Measurements from ENCODE around the gene APP. TPM values are rescaled to one million over a fixed set of nuclear protein-coding genes. Genes with fewer than 3 reads are reported as not detected.

The APP gene
- total and polyA plus RNA-seq, 2 of the 13 experiments (the other 11 are each of a cell fraction or from before 2014, with no cell fraction given): 70.6 to 262 TPM

DNA sequence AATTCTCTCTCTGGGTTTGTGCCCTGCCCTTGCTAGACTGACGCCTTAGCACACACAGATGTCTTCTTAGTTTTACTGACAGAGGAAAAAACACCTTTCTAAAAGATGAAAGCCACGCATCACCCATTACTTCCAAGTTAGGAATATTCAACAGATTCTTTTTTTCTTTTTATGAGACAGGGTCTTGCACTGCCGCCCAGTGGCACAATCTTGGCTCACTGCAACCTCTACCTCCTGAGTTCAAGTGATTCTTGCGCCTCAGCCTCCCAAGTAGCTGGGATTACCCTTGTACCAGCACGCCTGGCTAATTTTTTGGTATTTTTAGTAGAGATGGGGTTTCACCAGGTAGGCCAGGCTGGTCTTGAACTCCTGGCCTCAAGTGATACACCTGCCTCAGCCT, 169.2 kb downstream of the APP start:
- Histone ChIP-seq H3K4me1 (ENCODE audit: insufficient read depth, low read length) (peaks cover 22% of the 10 kb centered on the region), H3K9me3 (ENCODE audit: low read length) (no peaks in the 10 kb centered on the region), H3K27me3 (ENCODE audit: control insufficient read depth in 1 of 2, insufficient read depth in 2 of 2, low read length in 2 of 2) (no peaks in the 10 kb centered on the region), H3K79me2 (ENCODE audit: insufficient read depth, low read length) (no peaks in the 10 kb centered on the region), H4K20me1 (ENCODE audit: insufficient read depth, low read length) (no peaks in the 10 kb centered on the region), H2AFZ (ENCODE audit: low read length) (no peak overlapping the region), H3K36me3 (replicated peaks in 1 of 2; ENCODE audit: control insufficient read depth in 1 of 2, insufficient read depth in 2 of 2, low read length in 2 of 2) (no peaks in the 10 kb centered on the region; a peak in 1 of 5 replicates), H3K4me3 (replicated peaks in 1 of 3; ENCODE audit: insufficient read depth in 1 of 3, low read depth in 2 of 3, low read length in 3 of 3) (no peak overlapping the region), H3K27ac (ENCODE audit: extremely low read length, insufficient read depth, low read length) (no peak overlapping the region), H3K4me2 (ENCODE audit: low read depth, low read length) (no peak overlapping the region), H3K9ac (ENCODE audit: insufficient read depth, low read depth, low read length) (no peak overlapping the region)
- no TSS peak for BruUV-seq (replicated peaks)
- ChIA-PET POLR2A (no interaction called here), CTCF (ENCODE audit: low intra/inter-chr PET ratio, low total read pairs) (no interaction called here)
- in situ Hi-C loops (cut with HindIII; ENCODE audit: extremely low pct_ligation_motif_present, low pct_unique_long_range_greater_than_20kb): no loop called here
- WGBS (ENCODE audit: low lambda C conversion rate): 65% methylated on average over 5 of the region's 5 CpGs
- ATAC-seq (no peak), FAIRE-seq (no peak), DNase-seq (ENCODE audit: low spot score) (no peak)
- no peak for TF ChIP-seq HOXA9 (CRISPR knock-in tag; IDR thresholded peaks at IDR 0.05; ENCODE audit: borderline replicate concordance)
- no peak for TF ChIP-seq MTF2 (CRISPR knock-in tag; IDR thresholded peaks at IDR 0.05; ENCODE audit: borderline replicate concordance)
- peak; percentile 21; the same call in 1 of the 2 replicates for TF ChIP-seq STAG1 (CRISPR knock-in tag; IDR thresholded peaks at IDR 0.05)
- TF ChIP-seq ZNF607 (CRISPR knock-in tag; IDR thresholded peaks at IDR 0.05; ENCODE audit: borderline replicate concordance): no peak
- no peak for TF ChIP-seq CHD4 (IDR thresholded peaks at IDR 0.05; ENCODE audit: borderline replicate concordance, low read length)
- intact Hi-C loops (cut with micrococcal nuclease; ENCODE audit: unreplicated experiment): no loop called here

DNA sequence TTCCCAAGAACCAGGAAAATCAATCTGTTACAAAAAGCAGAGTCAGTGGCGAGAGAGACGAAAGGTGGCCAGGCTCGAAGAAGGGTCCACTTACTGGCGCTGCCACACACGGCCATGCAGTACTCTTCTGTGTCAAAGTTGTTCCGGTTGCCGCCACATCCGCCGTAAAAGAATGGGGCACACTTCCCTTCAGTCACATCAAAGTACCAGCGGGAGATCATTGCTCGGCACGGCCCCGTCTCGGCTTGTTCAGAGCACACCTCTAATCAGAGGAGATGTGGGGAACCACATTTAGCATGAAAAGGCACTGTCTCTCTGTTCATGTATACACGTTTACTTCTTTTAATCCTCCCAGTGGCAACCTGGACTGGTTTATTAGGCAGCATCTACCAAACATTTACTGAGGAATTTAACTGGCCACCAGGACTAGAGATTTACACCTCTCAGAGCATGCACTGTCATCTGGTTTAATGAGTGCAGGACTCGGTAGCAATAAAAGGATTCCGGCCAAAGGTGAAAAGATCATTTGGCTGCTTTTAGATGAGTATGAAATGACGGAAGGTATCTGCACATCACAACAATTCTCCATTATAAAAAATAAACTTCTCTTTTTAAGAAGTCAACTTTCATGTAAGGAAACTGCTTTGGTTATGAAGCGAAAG, 170.5 kb downstream of the APP start:
- Histone ChIP-seq H3K4me3 (replicated peaks in 1 of 3; ENCODE audit: insufficient read depth in 1 of 3, low read depth in 2 of 3, low read length in 3 of 3) (no peak overlapping the region), H4K20me1 (ENCODE audit: insufficient read depth, low read length) (no peaks in the 10 kb centered on the region), H3K9ac (ENCODE audit: insufficient read depth, low read depth, low read length) (no peak overlapping the region), H2AFZ (ENCODE audit: low read length) (no peak overlapping the region), H3K9me3 (ENCODE audit: low read length) (no peaks in the 10 kb centered on the region), H3K4me1 (ENCODE audit: insufficient read depth, low read length) (peaks cover 22% of the 10 kb centered on the region), H3K27ac (ENCODE audit: extremely low read length, insufficient read depth, low read length) (no peak overlapping the region), H3K4me2 (ENCODE audit: low read depth, low read length) (no peak overlapping the region), H3K27me3 (ENCODE audit: control insufficient read depth in 1 of 2, insufficient read depth in 2 of 2, low read length in 2 of 2) (no peaks in the 10 kb centered on the region), H3K36me3 (replicated peaks in 1 of 2; ENCODE audit: control insufficient read depth in 1 of 2, insufficient read depth in 2 of 2, low read length in 2 of 2) (peaks cover 0 to 3% of the 10 kb centered on the region in 2 experiments; a peak in 1 of 5 replicates), H3K79me2 (ENCODE audit: insufficient read depth, low read length) (no peaks in the 10 kb centered on the region)
- FAIRE-seq (no peak), ATAC-seq (no peak), DNase-seq (ENCODE audit: low spot score) (no peak)
- no TSS peak for BruUV-seq (replicated peaks)
- ChIA-PET POLR2A (no interaction called here), CTCF (ENCODE audit: low intra/inter-chr PET ratio, low total read pairs) (no interaction called here)
- in situ Hi-C loops (cut with HindIII; ENCODE audit: extremely low pct_ligation_motif_present, low pct_unique_long_range_greater_than_20kb) (no loop called here), intact Hi-C loops (cut with micrococcal nuclease; ENCODE audit: unreplicated experiment) (loop anchor here (5.0 kb wide), 2 partner anchors 167 to 268 kb away; partner anchors contain the start of genes ATP5PF and GABPA)
- TF ChIP-seq HNF4G (IDR thresholded peaks at IDR 0.05; ENCODE audit: borderline replicate concordance, low read depth, low read length) (no peak), HNF4G (CRISPR knock-in tag; IDR thresholded peaks at IDR 0.05; ENCODE audit: borderline replicate concordance, low read depth) (no peak), GMEB1 (CRISPR knock-in tag; IDR thresholded peaks at IDR 0.05; ENCODE audit: borderline replicate concordance) (no peak)
- WGBS (ENCODE audit: low lambda C conversion rate): 85% methylated on average over 19 of the region's 19 CpGs

All from HepG2 (cell line).